HG02970 (cell line): ENCODE measurements around the gene A3GALT2.
A peak's percentile ranks its signal among the peaks of the same experiment; 100 is the strongest.

Experiments
- ATAC-seq: cut with Tn5 transposase; IDR thresholded peaks from one replicate; pipeline ENCODE4 v1.9.1; 2021; ENCODE audit warnings: mild to moderate bottlenecking, moderate library complexity, moderate number of reproducible peaks; ENCODE audit not compliant: unreplicated experiment, low FRiP score

A3GALT2 gene

GRCh38 chr1:33320619-33321165 is at the start of gene A3GALT2:
TSS of gene A3GALT2 (minus strand) at chr1:33321098. CDS start at chr1:33321098, 0 bp downstream.
- no peak for ATAC-seq

GRCh38 chr1:33370301-33370700 is 49.4 kb upstream of the A3GALT2 start:
- ATAC-seq: no peak

- no peak for ATAC-seq
These were observed 48.9 kb upstream of the A3GALT2 start for GRCh38 chr1:33369764-33370163.

GRCh38 chr1:33369081-33369480 is 48.2 kb upstream of the A3GALT2 start:
- ATAC-seq: no peak

- ATAC-seq: no peak
These were observed 47.5 kb upstream of the A3GALT2 start for GRCh38 chr1:33368431-33368830.

- peak; percentile 64 for ATAC-seq
These were observed 46.8 kb upstream of the A3GALT2 start for GRCh38 chr1:33367485-33368405.

- no peak for ATAC-seq
These were observed 46.0 kb upstream of the A3GALT2 start for GRCh38 chr1:33366762-33367484.

GRCh38 chr1:33365560-33365997 is 44.7 kb upstream of the A3GALT2 start:
- ATAC-seq: no peak

- ATAC-seq: no peak
These were observed 43.6 kb upstream of the A3GALT2 start for GRCh38 chr1:33364565-33364918.

GRCh38 chr1:33363470-33363861 is 42.6 kb upstream of the A3GALT2 start:
- no peak for ATAC-seq

GRCh38 chr1:33363021-33363420 is 42.1 kb upstream of the A3GALT2 start:
- ATAC-seq: no peak

- ATAC-seq: no peak
These were observed 40.8 kb upstream of the A3GALT2 start for GRCh38 chr1:33361532-33362235.

GRCh38 chr1:33360367-33360766 is 39.5 kb upstream of the A3GALT2 start:
- no peak for ATAC-seq

GRCh38 chr1:33359931-33360330 is 39.0 kb upstream of the A3GALT2 start:
- ATAC-seq: no peak

GRCh38 chr1:33358795-33359503 is 38.1 kb upstream of the A3GALT2 start:
- no peak for ATAC-seq

GRCh38 chr1:33358114-33358794 is 37.4 kb upstream of the A3GALT2 start:
- ATAC-seq: no peak

- no peak for ATAC-seq
These were observed 36.2 kb upstream of the A3GALT2 start for GRCh38 chr1:33357099-33357498.

GRCh38 chr1:33354707-33355316 is 33.9 kb upstream of the A3GALT2 start:
- no peak for ATAC-seq

- no peak for ATAC-seq
These were observed 32.6 kb upstream of the A3GALT2 start for GRCh38 chr1:33353531-33353930.
